GM18526 (cell line): Measurements from ENCODE around the gene MKLN1.
A peak's percentile ranks its signal among the peaks of the same experiment; 100 is the strongest.

ENCODE experiments used
- POLR2A ChIP-seq: IDR thresholded peaks from 3 replicates; pipeline ENCODE4 v1.6.1; 2011; ENCODE audit not compliant: insufficient read length; ENCODE audit errors: extremely low read depth

MKLN1 gene

GRCh38 chr7:131327626-131328376, at the start of gene MKLN1:
Gene MKLN1, plus strand, starts transcription at chr7:131327876. Its CDS starts 24 bp downstream, at chr7:131327900.
- TF ChIP-seq POLR2A, result peak; percentile 94

GRCh38 chr7:131279044-131279443, 48.6 kb upstream of the MKLN1 start:
- TF ChIP-seq POLR2A, result no peak

GRCh38 chr7:131281266-131282048, 46.2 kb upstream of the MKLN1 start:
- no peak for TF ChIP-seq POLR2A

GRCh38 chr7:131284702-131285419, 42.8 kb upstream of the MKLN1 start:
- TF ChIP-seq POLR2A, result no peak

- no peak for TF ChIP-seq POLR2A
Observed at GRCh38 chr7:131285556-131285955, 42.1 kb upstream of the MKLN1 start.

- TF ChIP-seq POLR2A, result no peak
Observed at GRCh38 chr7:131288450-131288849, 39.2 kb upstream of the MKLN1 start.

GRCh38 chr7:131289051-131289450, 38.6 kb upstream of the MKLN1 start:
- no peak for TF ChIP-seq POLR2A

GRCh38 chr7:131292141-131292905, 35.4 kb upstream of the MKLN1 start:
- no peak for TF ChIP-seq POLR2A

GRCh38 chr7:131293018-131293417, 34.7 kb upstream of the MKLN1 start:
- no peak for TF ChIP-seq POLR2A

- no peak for TF ChIP-seq POLR2A
Observed at GRCh38 chr7:131294553-131294952, 33.1 kb upstream of the MKLN1 start.

- TF ChIP-seq POLR2A, result no peak
Observed at GRCh38 chr7:131298608-131298992, 29.1 kb upstream of the MKLN1 start.

GRCh38 chr7:131299074-131299473, 28.6 kb upstream of the MKLN1 start:
- TF ChIP-seq POLR2A, result no peak

- no peak for TF ChIP-seq POLR2A
Observed at GRCh38 chr7:131300078-131300477, 27.6 kb upstream of the MKLN1 start.

- TF ChIP-seq POLR2A, result no peak
Observed at GRCh38 chr7:131300572-131301466, 26.9 kb upstream of the MKLN1 start.

- TF ChIP-seq POLR2A, result no peak
Observed at GRCh38 chr7:131302446-131302845, 25.2 kb upstream of the MKLN1 start.
